Ascending aorta (tissue), 2 donors: ENCODE results near the gene ESR2. TPM values are rescaled to one million over a fixed set of nuclear protein-coding genes. Genes with fewer than 3 reads are reported as not detected.
A peak's percentile ranks its signal among the peaks of the same experiment; 100 is the strongest.
"Not testable (repeated sequence)": the region's sequence is repeated elsewhere in the genome, so short reads cannot be mapped to it uniquely, and the experiment has no call there.

Experiments
- DNase-seq, 2 donors: peaks; one replicate each; pipeline ENCODE4 v3.0.0-alpha.2; 2019; ENCODE audit warnings: low spot score in 2 of 2
- H3K27ac ChIP-seq, 2 donors: fragments of 200-600 bp; sonication (generic); one replicate each; pipeline ENCODE4 v1.5.1; 2016 to 2017; ENCODE audit warnings: mild to moderate bottlenecking in 1 of 2
- H3K27me3 ChIP-seq: fragments of 200-600 bp; sonication (generic); one replicate; pipeline ENCODE4 v1.5.1; 2017
- H3K36me3 ChIP-seq, 2 donors: fragments of 200-600 bp; sonication (generic); one replicate each; pipeline ENCODE4 v1.5.1; 2016
- H3K4me1 ChIP-seq, 2 donors: fragments of 200-600 bp; sonication (generic); one replicate each; pipeline ENCODE4 v1.5.1; 2016 to 2017; ENCODE audit warnings: mild to moderate bottlenecking in 1 of 2
- H3K4me3 ChIP-seq, 2 donors: fragments of 200-600 bp; sonication (generic); one replicate each; pipeline ENCODE4 v1.5.1; 2016 to 2017; ENCODE audit warnings: mild to moderate bottlenecking in 1 of 2
- H3K9me3 ChIP-seq, 2 donors: fragments of 200-600 bp; sonication (generic); one replicate each; pipeline ENCODE4 v1.5.1; 2016
- CTCF ChIP-seq, 3 experiments: fragments of 200-600 bp in 2 of 3; fragments of 450-650 bp in 1 of 3; sonication (generic) in 2 of 3; IDR thresholded peaks; one replicate each; pipeline ENCODE4 v1.5.1; 2016 to 2019; ENCODE audit warnings: antibody characterized with exemption in 3 of 3, mild to moderate bottlenecking in 1 of 3, moderate library complexity in 1 of 3
- intact Hi-C: fragments of 100-400 bp; cut with DNase I; formaldehyde crosslinking; loops from one replicate; pipeline ENCODE4 v1.15.1; 2023
- total RNA-seq: library from RNA; depleted of rRNA; stranded (reverse); fragments of >200 nt; gene quantifications from one replicate; pipeline ENCODE4 v1.1.0, GENCODE V29; 2016

ESR2 gene
- total RNA-seq, 1 donor from 2014 or later, result not detected

- H3K27me3 ChIP-seq, result no peaks in the 10 kb centered on the region
- TF ChIP-seq CTCF (IDR thresholded peaks at IDR 0.05), result peak in 2 of 3 experiments; percentile 32 to 43
- no peak for DNase-seq
- no peaks in the 10 kb centered on the region for H3K36me3 ChIP-seq
- peaks cover 0 to 5% of the 10 kb centered on the region in 2 donors for H3K4me1 ChIP-seq
- intact Hi-C loops, result loop anchor here (10.0 kb wide), 1 partner anchor 265 kb away; no protein-coding TSS in a partner anchor
- H3K4me3 ChIP-seq, result no peak overlapping the region
- H3K27ac ChIP-seq, result no peak overlapping the region
- H3K9me3 ChIP-seq, result no peaks in the 10 kb centered on the region
Measured at GRCh38 chr14:64040044-64040443, 254.1 kb downstream of the ESR2 start.

GRCh38 chr14:64038841-64039542 lies 255.2 kb downstream of the ESR2 start:
- Histone ChIP-seq H3K36me3 (no peaks in the 10 kb centered on the region), H3K4me3 (no peak overlapping the region), H3K9me3 (no peaks in the 10 kb centered on the region), H3K4me1 (peaks cover 0 to 11% of the 10 kb centered on the region in 2 donors), H3K27me3 (no peaks in the 10 kb centered on the region), H3K27ac (no peak overlapping the region)
- intact Hi-C loops, result no loop called here
- no peak for TF ChIP-seq CTCF (IDR thresholded peaks at IDR 0.05)
- DNase-seq, result no peak

- intact Hi-C loops, H3K36me3 ChIP-seq, H3K9me3 ChIP-seq, H3K27ac ChIP-seq, H3K27me3 ChIP-seq, H3K4me3 ChIP-seq, DNase-seq: not testable (repeated sequence)
- peaks cover 0 to 11% of the 10 kb centered on the region in 2 donors for H3K4me1 ChIP-seq
Measured at GRCh38 chr14:64037869-64038745, 256.1 kb downstream of the ESR2 start.

DNA sequence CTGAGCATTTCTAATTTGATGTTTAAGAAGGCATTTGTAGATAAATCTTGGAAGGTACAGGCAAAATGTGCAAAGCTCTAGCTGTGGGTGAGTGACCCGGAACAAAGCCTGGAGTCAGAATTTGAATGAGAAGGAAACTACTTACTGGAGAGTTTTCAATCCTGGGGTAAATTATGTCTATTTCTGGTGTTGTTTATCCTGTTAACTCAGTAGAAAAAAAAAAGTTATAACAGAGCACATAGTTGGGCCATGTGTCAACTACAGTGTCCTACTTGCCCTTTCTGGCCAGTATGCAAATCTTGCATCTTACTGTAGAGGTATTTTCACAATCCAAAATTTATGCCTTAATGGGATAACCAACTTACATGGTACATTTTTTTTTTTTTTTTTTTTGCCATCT lies 259.0 kb downstream of the ESR2 start:
- Histone ChIP-seq H3K4me3 (no peak overlapping the region), H3K27me3 (no peaks in the 10 kb centered on the region), H3K9me3 (no peaks in the 10 kb centered on the region), H3K27ac (no peak overlapping the region), H3K4me1 (peaks cover 0 to 11% of the 10 kb centered on the region in 2 donors), H3K36me3 (peaks cover 5 to 20% of the 10 kb centered on the region in 2 donors)
- DNase-seq, result no peak
- no peak for TF ChIP-seq CTCF (IDR thresholded peaks at IDR 0.05)
- intact Hi-C loops, result no loop called here

Other genes with a start within 250 kb of the ESR2 start
- gene MTHFD1, start 94.0 kb upstream of the ESR2 start, total RNA-seq, result 7.2 TPM
- gene AKAP5, start 171.1 kb upstream of the ESR2 start, total RNA-seq, result 0.11 TPM
- 2.9 TPM for gene ZBTB25, start 209.5 kb upstream of the ESR2 start, total RNA-seq
- gene ZBTB1, start 210.4 kb upstream of the ESR2 start, total RNA-seq, result 57.0 TPM
- gene HSPA2, start 246.4 kb upstream of the ESR2 start, total RNA-seq, result 22.9 TPM